Liver (tissue), 9 donors: ENCODE data around the gene CLDN14. TPM values are rescaled to one million over a fixed set of nuclear protein-coding genes. Genes with fewer than 3 reads are reported as not detected.

ENCODE experiments used
- DNase-seq: peaks from one replicate; pipeline ENCODE4 v3.0.0-alpha.2; 2017; ENCODE audit warnings: low spot score
- H3K27ac ChIP-seq, 2 donors: one replicate each; pipeline ENCODE4 v1.7.0; 2013; ENCODE audit warnings: inconsistent platforms in 2 of 2, low read length in 2 of 2, control low read depth in 1 of 2, low read depth in 1 of 2, mild to moderate bottlenecking in 1 of 2
- H3K27me3 ChIP-seq, 4 donors: one replicate each; pipeline versions ENCODE4 v1.6.1 to v1.7.0; 2013; ENCODE audit warnings: low read length in 3 of 4, inconsistent platforms in 1 of 4, mild to moderate bottlenecking in 1 of 4, moderate library complexity in 1 of 4; ENCODE audit not compliant: control insufficient read depth in 4 of 4, insufficient read depth in 4 of 4
- H3K36me3 ChIP-seq, 4 donors: one replicate each; pipeline versions ENCODE4 v1.6.1 to v1.7.0; 2013; ENCODE audit warnings: low read length in 3 of 4, mild to moderate bottlenecking in 3 of 4, low read depth in 1 of 4, moderate library complexity in 1 of 4; ENCODE audit not compliant: control insufficient read depth in 4 of 4, insufficient read depth in 3 of 4
- H3K4me1 ChIP-seq, 4 donors: one replicate each; pipeline versions ENCODE4 v1.6.1 to v1.7.0; 2013; ENCODE audit warnings: low read length in 3 of 4, mild to moderate bottlenecking in 3 of 4, moderate library complexity in 1 of 4; ENCODE audit not compliant: control insufficient read depth in 4 of 4, insufficient read depth in 4 of 4
- H3K4me3 ChIP-seq, 3 donors: one replicate each; pipeline versions ENCODE4 v1.6.1 to v1.7.0; 2013; ENCODE audit warnings: low read length in 3 of 3, control low read depth in 1 of 3, low read depth in 1 of 3, mild to moderate bottlenecking in 1 of 3
- H3K9ac ChIP-seq, 2 donors: one replicate each; pipeline ENCODE4 v1.7.0; 2013; ENCODE audit warnings: low read length in 2 of 2, mild to moderate bottlenecking in 2 of 2, moderate library complexity in 2 of 2, control low read depth in 1 of 2, low read depth in 1 of 2
- H3K9me3 ChIP-seq, 4 donors: one replicate each; pipeline versions ENCODE4 v1.6.1 to v1.7.0; 2013; ENCODE audit warnings: low read length in 3 of 4; ENCODE audit not compliant: control insufficient read depth in 4 of 4
- EGR1 ChIP-seq, 2 donors: IDR thresholded peaks; 2 replicates each; pipeline ENCODE4 v1.6.1; 2016 to 2018; ENCODE audit warnings: antibody characterized with exemption in 2 of 2, low read depth in 2 of 2
- FOXA2 ChIP-seq: IDR thresholded peaks from 2 replicates; pipeline ENCODE4 v1.6.1; 2016; ENCODE audit warnings: antibody characterized with exemption
- GABPA ChIP-seq, 2 donors: IDR thresholded peaks in 1 of 2; conservative IDR thresholded peaks in 1 of 2; 2 replicates each; pipeline ENCODE4 v1.6.1; 2016; ENCODE audit warnings: antibody characterized with exemption in 2 of 2, mild to moderate bottlenecking in 1 of 2, moderate library complexity in 1 of 2
- HNF4G ChIP-seq: IDR thresholded peaks from 2 replicates; pipeline ENCODE4 v1.6.1; 2016; ENCODE audit warnings: antibody characterized with exemption
- MAX ChIP-seq: IDR thresholded peaks from 2 replicates; pipeline ENCODE4 v1.6.1; 2016; ENCODE audit warnings: antibody characterized with exemption
- NR2F2 ChIP-seq: IDR thresholded peaks from 2 replicates; pipeline ENCODE4 v1.6.1; 2016; ENCODE audit warnings: antibody characterized with exemption
- RAD21 ChIP-seq, 2 donors: IDR thresholded peaks; 2 replicates each; pipeline ENCODE4 v1.6.1; 2016; ENCODE audit warnings: antibody characterized with exemption in 2 of 2, mild to moderate bottlenecking in 2 of 2
- REST ChIP-seq: IDR thresholded peaks from 2 replicates; pipeline ENCODE4 v1.6.1; 2016; ENCODE audit warnings: antibody characterized with exemption, mild to moderate bottlenecking
- SP1 ChIP-seq: IDR thresholded peaks from 2 replicates; pipeline ENCODE4 v1.6.1; 2018; ENCODE audit warnings: antibody characterized with exemption, mild to moderate bottlenecking
- TAF1 ChIP-seq: conservative IDR thresholded peaks from 2 replicates; pipeline ENCODE4 v1.6.1; 2016; ENCODE audit warnings: antibody characterized with exemption, mild to moderate bottlenecking
- YY1 ChIP-seq: IDR thresholded peaks from 2 replicates; pipeline ENCODE4 v1.6.1; 2016; ENCODE audit warnings: antibody characterized with exemption, mild to moderate bottlenecking
- whole genome bisulfite sequencing: extraction: QIAGEN DNeasy Blood & Tissue Kit; methylation state at CpG from one replicate; pipeline ENCODE4 v1.1.7; 2013; 5-methylcytosine and 5-hydroxymethylcytosine counted together
- polyA plus RNA-seq, 2 donors: library from polyadenylated mRNA; stranded (reverse) in 1 of 2; unstranded in 1 of 2; fragments of 200-250 nt in 1 of 2; fragments of >200 nt in 1 of 2; fragmentation: Nextera tagmentation in 1 of 2; extraction: Ambion mirVana in 1 of 2; gene quantifications; one replicate each; pipeline versions ENCODE4 v1.2.1 to v1.2.3, GENCODE V29; 2013 to 2015
- total RNA-seq, 2 donors: library from RNA; depleted of rRNA; stranded (reverse); fragments of >200 nt; gene quantifications; one replicate each; pipeline ENCODE4 v1.2.3, GENCODE V29; 2014
- TF ChIP-seq, protein P1 (sequence below): IDR thresholded peaks from 2 replicates; pipeline ENCODE4 v1.6.1; 2016; ENCODE audit warnings: antibody characterized with exemption
- TF ChIP-seq, protein P2 (sequence below): IDR thresholded peaks from 2 replicates; pipeline ENCODE4 v1.6.1; 2016; ENCODE audit warnings: antibody characterized with exemption
- donor health status: healthy.
- donor health status: healthy.
- donor health status: healthy.
- donor health status: healthy.
- donor health status: healthy.

The CLDN14 gene
- total and polyA plus RNA-seq, 4 donors, result 6.3 to 19.4 (median 13.4) TPM

- Histone ChIP-seq H3K9ac (no peak overlapping the region), H3K36me3 (no peaks in the 10 kb centered on the region), H3K4me1 (no peaks in the 10 kb centered on the region), H3K27ac (no peak overlapping the region), H3K9me3 (no peaks in the 10 kb centered on the region), H3K4me3 (no peak overlapping the region), H3K27me3 (no peaks in the 10 kb centered on the region)
- TF ChIP-seq, protein P1, sequence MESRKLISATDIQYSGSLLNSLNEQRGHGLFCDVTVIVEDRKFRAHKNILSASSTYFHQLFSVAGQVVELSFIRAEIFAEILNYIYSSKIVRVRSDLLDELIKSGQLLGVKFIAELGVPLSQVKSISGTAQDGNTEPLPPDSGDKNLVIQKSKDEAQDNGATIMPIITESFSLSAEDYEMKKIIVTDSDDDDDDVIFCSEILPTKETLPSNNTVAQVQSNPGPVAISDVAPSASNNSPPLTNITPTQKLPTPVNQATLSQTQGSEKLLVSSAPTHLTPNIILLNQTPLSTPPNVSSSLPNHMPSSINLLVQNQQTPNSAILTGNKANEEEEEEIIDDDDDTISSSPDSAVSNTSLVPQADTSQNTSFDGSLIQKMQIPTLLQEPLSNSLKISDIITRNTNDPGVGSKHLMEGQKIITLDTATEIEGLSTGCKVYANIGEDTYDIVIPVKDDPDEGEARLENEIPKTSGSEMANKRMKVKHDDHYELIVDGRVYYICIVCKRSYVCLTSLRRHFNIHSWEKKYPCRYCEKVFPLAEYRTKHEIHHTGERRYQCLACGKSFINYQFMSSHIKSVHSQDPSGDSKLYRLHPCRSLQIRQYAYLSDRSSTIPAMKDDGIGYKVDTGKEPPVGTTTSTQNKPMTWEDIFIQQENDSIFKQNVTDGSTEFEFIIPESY, result no peak
- no peak for TF ChIP-seq MAX
- DNase-seq, result no peak
- WGBS, result 97% methylated on average over 6 of the region's 6 CpGs
These were observed 48.8 kb upstream of the CLDN14 start for GRCh38 chr21:36528716-36529115.

GRCh38 chr21:36527317-36527716 is 47.4 kb upstream of the CLDN14 start:
- Histone ChIP-seq H3K9me3 (no peaks in the 10 kb centered on the region), H3K4me3 (no peak overlapping the region), H3K36me3 (no peaks in the 10 kb centered on the region), H3K27ac (no peak overlapping the region), H3K27me3 (no peaks in the 10 kb centered on the region), H3K4me1 (no peaks in the 10 kb centered on the region), H3K9ac (no peak overlapping the region)
- 95% methylated on average over 6 of the region's 6 CpGs for WGBS
- no peak for TF ChIP-seq SP1
- TF ChIP-seq TAF1, result no peak
- no peak for TF ChIP-seq RAD21 (IDR thresholded peaks at IDR 0.05)
- no peak for TF ChIP-seq GABPA (IDR thresholded peaks at IDR 0.05 in 1 of 2, conservative IDR thresholded peaks at IDR 0.05 in 1 of 2)
- no peak for TF ChIP-seq EGR1 (IDR thresholded peaks at IDR 0.05; ENCODE audit: low read depth in 2 of 2)
- TF ChIP-seq NR2F2, result no peak
- no peak for TF ChIP-seq YY1
- no peak for TF ChIP-seq REST
- TF ChIP-seq, protein P1, result no peak
- no peak for TF ChIP-seq FOXA2
- TF ChIP-seq HNF4G, result no peak
- TF ChIP-seq, protein P2, sequence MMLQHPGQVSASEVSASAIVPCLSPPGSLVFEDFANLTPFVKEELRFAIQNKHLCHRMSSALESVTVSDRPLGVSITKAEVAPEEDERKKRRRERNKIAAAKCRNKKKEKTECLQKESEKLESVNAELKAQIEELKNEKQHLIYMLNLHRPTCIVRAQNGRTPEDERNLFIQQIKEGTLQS, result no peak
- no peak for DNase-seq
